GM19238 (cell line): ENCODE measurements around the gene LCE1F.

Experiments used
- DNase-seq: peaks from one replicate; pipeline ENCODE4 v3.0.0; 2011; ENCODE audit warnings: low spot score; ENCODE audit not compliant: insufficient read length

Gene LCE1F, protein sequence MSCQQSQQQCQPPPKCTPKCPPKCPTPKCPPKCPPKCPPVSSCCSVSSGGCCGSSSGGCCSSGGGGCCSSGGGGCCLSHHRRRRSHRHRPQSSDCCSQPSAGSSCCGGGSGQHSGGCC

GRCh38 chr1:152774875-152775274 is at the start of gene LCE1F:
Gene LCE1F, plus strand, starts transcription at chr1:152775140. Its CDS starts 1,232 bp downstream, at chr1:152776372.
- no peak for DNase-seq

DNA sequence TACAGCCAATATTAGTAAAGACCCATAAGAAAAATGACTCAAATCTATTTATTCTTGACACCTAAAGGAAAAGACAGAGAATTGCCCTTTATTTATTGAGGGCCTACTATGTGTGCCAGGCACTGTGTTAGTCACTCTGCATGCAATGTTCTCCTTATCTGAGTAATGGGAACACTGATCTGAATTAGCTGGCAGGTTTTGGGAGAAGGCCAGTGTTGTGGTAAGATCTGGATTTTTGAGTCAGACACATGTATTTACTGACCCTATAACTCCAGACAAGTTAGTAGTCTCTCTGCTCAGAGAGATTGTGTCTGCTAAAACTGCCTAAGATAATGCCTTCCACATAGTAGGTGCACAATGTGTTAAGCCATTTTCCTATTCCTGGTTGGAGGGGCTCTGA is 49.7 kb upstream of the LCE1F start:
- DNase-seq, result no peak

GRCh38 chr1:152728986-152729385 is 46.0 kb upstream of the LCE1F start:
- DNase-seq, result no peak

- no peak for DNase-seq
Observed at GRCh38 chr1:152735648-152736047, 39.3 kb upstream of the LCE1F start.

DNA sequence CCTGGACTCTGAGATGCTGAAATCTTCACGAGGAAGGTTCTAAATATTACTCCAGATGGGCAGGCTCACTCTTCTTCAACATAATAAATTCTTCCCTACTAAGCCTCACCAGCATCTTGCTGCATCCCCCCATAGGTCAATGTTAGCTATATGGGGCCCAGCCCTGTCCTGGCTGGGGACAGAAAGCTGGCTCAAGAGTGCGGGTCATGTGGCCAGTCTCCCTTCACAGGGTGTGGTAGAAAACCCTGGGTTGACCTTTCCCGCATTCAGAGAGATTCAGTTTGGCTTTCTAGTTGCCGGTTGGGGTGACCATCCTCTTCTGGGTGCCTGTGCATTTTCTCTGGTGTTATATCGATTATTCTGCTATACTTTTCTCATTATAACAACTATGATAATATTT is 36.9 kb upstream of the LCE1F start:
- no peak for DNase-seq

DNA sequence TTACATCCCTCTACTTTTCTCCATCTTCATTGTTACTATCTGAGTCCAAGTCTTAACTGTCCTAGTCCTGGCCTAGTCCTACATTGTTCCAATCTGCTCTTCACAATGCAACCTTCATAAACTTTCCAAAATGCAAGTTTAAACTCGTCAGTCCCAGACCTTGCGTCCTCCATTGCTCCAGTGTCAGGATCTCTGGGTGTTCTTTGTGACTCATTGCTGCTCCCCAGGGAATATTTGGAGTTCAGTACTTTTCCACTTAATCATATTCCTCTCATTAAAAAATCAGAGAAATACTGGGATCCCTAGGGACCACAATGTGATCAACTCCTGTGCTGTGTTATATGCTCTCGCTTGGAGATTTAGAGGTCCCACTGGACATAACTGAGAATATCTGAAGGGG is 35.1 kb upstream of the LCE1F start:
- no peak for DNase-seq

DNA sequence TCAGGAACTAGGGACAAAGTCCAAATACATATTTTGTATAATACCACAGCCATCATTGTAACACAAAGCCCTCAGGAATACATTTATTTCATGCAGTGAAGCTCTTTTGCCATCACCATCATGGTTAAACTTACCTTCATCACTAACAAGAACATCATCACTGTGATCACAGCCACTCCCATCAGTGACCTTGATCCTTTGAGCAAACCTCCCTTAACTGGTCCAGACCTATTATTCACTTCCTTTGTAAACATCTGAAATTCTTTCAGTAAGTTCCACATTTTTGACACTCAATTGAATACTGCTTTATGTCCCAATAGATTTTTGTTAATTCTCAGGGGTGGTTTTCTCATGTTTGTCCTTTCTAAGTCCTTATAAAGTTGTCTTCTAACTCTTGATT is 33.3 kb upstream of the LCE1F start:
- no peak for DNase-seq

DNA sequence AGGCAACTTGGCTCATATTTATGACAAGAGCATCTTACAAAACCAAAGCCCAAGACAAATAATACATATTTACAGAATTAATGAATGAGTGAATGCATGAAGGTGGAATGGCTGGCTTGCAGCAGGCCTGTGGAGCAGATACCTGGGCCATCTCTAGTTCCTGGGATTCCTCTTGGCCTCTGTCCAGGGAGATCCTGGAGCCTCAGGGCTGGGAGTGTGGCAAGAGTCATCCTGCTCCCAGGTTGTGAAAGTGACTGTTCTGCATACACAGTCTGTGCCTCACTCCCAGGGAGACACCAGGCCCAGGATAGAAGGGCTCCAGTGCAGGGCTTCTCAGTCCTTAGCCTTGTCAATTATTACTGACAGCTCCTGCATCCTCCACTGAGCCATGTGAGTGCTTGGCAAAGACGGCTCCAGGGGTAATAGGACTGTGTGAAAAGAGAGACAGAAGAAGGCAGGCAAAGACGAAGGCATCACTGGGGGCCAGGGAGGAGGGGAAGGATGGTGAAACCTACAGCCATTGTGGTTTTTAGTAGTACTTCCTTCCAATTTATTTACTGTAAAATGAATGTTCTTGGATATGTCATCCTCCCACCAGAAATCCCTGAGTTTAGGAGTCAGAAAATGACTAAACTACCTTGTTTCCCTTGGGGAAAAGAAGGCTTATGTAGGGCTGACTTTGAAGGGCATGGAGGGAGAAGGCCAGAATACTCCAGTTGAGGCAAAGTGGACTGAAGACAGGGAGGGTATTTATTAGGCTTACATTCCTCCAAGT is 31.4 kb upstream of the LCE1F start:
- DNase-seq, result no peak

- DNase-seq, result no peak
Observed at GRCh38 chr1:152745289-152745704, 29.6 kb upstream of the LCE1F start.

DNA sequence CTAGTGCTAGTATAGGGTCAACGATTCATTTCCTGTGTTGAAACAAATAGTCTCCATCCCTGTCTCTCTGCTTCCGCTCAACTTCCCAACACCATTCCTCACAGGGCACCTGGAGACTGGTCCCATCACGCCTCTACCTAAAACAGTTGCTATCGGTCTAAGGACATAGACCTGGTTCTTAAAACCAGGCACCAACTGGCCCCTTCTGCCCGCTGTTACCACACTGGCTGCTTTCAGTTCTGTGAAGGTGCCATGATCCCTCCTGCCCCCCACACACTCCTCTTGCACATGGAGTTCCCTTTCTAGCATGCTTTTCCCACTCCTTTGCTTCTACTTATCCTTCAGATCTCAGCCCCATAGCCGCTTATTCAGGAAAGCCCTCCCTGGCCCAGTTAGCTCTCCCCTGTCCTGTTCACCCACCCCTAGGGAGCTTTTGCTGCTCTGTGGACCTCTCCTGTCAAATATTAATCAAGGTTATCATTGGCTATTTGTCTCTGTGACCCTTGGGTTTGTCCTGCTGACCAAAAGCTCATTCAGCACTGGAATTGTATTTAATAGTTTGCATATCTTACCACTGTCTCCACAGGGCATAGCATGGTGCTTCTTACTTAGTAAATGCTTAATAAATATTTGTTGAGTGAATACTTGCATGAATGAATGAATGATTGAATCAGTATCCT is 29.0 kb upstream of the LCE1F start:
- no peak for DNase-seq

DNA sequence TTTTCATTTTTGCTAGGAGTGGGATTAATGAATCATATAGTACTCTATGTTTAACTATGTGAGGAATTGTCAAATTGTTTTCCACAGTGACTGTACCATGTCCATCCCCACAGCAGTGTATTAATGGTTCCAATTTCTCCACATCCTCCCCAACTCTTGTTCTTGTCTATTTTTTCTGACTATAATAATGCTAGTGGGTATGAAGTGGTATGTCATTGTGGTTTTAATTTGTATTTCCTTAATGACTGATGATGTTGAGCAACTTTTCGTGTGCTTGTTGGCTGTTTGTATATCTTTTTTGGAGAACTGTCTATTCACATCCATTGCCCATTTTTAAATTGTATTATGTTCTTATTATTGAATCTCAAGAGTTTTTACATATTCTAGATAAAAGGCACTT is 27.1 kb upstream of the LCE1F start:
- DNase-seq, result no peak

- DNase-seq, result no peak
Observed at GRCh38 chr1:152752225-152752624, 22.7 kb upstream of the LCE1F start.

- DNase-seq, result no peak
Observed at GRCh38 chr1:152753586-152753985, 21.4 kb upstream of the LCE1F start.

DNA sequence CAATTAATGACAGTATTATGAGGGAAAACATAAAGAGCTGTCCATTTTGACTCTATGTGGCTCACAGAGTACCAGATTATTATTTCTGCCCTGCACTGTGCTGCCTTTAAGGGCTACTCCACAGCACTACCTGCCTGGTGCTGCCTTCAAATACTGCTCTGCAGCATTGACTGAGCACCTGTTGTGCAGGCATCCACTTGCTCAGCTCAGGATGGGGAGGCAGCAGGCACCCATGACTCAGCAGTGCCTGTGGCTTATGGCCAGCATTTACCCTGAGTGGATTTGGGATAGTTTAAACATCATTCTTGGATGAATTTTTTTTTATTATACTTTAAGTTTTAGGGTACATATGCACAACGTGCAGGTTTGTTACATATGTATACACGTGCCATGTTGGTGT is 18.1 kb upstream of the LCE1F start:
- DNase-seq, result no peak

- no peak for DNase-seq
Observed at GRCh38 chr1:152757747-152758146, 17.2 kb upstream of the LCE1F start, which contains the start of gene KPRP. Gene KPRP, plus strand, starts transcription at chr1:152758025. Its CDS starts 1,564 bp downstream, at chr1:152759589.

DNA sequence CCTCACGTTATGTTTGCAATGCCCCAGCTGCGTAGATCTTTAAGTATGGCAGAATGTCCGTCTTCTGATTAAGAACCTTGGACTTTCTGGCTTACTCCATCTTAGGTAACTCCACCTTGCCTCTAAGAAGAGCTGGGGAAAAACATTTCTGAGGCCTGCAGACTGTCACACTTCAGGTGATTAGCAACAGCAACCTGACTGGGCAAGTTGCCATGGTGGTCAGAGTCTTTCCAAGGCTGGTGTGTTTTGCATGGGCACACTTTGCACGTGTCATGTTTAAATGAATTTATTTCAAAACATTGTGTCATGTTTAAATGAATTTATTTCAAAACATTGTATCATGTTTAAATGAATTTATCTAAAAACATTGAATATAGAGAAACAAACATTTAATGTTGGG is 16.3 kb upstream of the LCE1F start:
- DNase-seq, result no peak

GRCh38 chr1:152759453-152760173 is 15.3 kb upstream of the LCE1F start:
- DNase-seq, result no peak

DNA sequence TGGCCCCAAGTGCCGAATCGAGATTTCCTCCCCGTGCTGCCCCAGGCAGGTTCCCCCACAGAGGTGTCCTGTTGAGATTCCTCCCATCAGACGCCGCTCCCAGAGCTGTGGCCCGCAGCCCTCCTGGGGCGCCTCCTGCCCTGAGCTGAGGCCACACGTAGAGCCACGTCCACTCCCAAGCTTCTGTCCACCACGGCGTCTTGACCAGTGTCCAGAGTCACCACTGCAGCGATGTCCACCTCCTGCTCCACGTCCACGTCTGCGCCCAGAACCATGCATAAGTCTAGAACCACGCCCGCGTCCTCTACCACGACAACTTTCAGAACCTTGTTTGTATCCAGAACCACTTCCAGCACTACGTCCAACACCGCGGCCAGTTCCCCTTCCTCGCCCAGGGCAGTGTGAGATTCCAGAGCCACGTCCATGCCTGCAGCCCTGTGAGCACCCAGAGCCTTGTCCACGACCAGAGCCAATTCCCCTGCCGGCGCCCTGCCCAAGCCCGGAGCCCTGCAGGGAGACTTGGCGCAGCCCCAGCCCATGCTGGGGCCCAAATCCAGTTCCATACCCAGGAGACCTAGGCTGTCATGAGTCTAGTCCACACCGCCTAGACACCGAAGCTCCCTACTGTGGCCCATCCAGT is 14.3 kb upstream of the LCE1F start:
- no peak for DNase-seq

GRCh38 chr1:152761609-152762213 is 13.2 kb upstream of the LCE1F start:
- DNase-seq, result no peak

DNA sequence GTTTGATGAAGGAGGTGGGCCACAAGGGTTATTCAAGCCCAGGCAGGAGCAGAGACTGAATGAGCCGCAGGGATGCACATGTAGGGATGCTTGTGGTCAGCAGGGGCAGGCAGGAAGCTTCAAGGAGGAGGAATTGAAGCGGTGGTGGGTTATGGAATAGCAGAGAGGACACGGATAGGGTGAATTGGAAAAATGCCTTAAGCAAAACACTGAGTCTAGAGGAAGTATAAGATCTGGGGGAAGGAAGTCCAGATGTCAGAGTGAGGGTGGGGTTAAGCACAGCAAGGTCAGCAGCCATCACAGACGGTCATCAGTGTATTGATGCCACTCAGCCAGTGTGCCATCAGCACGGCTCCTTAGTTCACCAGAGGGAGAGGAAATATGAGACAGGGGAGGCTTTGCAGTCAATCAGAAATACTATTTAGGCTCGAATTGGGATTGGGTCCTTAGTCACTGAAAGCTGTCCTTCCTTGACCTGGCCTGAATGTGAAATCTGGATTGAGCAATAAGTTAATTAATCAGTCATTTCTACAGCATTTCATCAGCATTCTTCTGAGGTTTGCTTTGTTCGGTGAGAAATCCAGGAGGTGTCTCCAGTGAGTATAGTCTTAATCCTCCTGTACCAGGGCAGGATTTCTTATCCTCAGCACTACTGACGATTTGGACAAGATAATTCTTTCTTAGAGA is 6.0 kb upstream of the LCE1F start:
- no peak for DNase-seq
